HG02870 (cell line): ENCODE measurements around the gene CACNA1I.

Source experiments
- ATAC-seq: cut with Tn5 transposase; IDR thresholded peaks from one replicate; pipeline ENCODE4 v1.9.1; 2021; ENCODE audit warnings: mild to moderate bottlenecking, moderate library complexity; ENCODE audit not compliant: unreplicated experiment

The CACNA1I gene

GRCh38 chr22:39646398-39647063 is 76.0 kb downstream of the CACNA1I start:
- no peak for ATAC-seq

- no peak for ATAC-seq
Observed at GRCh38 chr22:39647836-39648629, 77.5 kb downstream of the CACNA1I start.

DNA sequence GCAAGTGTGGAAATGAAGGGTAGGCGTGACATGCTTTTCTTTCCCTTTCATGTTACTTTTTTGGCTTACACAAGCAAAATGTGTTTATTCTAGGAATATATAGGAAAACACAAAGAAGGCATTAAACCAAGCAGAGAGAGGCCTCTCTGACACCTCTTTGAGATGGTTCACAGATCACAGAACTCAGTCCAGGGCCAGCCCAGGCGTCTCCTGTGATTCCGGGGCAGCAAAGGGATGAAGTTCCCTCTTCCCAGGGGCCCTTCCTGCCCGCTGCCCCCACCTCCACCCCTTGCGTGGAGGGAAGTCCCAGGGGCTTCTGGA is 78.0 kb downstream of the CACNA1I start:
- no peak for ATAC-seq

DNA sequence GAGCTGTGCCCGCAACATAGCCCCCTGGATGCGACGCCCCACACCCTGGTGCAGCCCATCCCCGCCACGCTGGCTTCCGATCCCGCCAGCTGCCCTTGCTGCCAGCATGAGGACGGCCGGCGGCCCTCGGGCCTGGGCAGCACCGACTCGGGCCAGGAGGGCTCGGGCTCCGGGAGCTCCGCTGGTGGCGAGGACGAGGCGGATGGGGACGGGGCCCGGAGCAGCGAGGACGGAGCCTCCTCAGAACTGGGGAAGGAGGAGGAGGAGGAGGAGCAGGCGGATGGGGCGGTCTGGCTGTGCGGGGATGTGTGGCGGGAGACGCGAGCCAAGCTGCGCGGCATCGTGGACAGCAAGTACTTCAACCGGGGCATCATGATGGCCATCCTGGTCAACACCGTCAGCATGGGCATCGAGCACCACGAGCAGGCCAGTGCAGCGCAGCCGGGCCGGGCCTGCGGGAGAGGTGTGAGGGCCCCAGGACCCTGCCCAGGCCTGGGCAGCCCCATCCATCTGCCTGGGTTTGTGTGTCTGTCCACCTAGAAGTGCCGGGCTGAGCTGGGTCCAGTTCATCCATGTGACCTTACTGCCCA is 79.0 kb downstream of the CACNA1I start:
- no peak for ATAC-seq

- no peak for ATAC-seq
Observed at GRCh38 chr22:39651053-39651996, 80.8 kb downstream of the CACNA1I start.

GRCh38 chr22:39652990-39653786 is 82.6 kb downstream of the CACNA1I start:
- ATAC-seq: no peak

DNA sequence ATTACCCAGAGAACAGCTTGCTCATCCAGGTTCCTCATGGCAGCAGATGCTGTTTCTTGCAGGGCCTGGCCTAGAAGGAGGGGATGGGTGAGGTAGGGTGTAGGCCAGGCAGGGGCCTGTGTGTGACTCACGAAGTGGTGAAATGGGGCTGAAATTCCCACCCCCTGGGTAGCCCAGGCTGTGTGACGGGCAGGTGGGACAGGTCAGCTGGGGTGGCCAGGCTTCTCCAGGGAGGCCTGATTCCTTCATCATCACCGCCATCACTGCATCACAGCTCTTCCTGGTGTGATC is 83.2 kb downstream of the CACNA1I start:
- ATAC-seq: no peak

DNA sequence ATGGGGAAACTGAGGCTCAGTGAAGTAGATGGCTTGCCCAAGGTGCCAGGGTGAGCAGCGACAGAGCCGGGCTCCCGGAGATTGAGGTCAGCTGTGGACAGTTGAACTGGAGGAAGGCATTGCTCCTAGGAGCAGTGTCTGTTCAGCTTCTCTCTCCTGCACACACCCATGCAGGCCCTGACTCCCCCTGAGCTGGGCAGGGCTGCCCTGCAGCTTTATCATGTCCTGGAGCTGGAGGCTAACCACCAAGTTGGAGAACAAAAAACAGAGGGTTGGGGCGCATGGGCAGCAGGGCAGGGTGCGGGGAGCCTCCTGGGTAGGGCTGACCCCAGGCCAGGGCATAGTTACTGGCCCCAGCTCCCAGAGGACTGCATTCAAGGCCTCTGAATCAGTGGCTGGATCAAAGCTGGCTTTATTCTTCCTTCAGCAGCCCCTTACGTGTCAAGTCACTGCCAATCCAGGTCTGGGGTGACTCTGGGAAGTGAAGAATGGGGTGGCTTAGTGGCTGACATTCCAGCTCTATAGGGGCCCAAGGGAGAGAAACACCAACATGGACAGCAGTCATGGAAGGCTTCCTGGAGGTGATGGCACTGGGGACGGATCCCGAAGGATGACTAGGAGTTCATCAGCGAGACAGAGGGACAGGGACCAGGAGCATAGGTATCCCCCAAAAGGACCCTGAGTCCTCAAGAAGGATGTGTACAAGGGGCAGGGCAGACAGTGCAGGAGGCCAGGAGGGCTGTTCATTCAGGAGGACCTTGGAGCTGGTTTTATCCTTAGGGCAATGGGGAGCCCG is 83.8 kb downstream of the CACNA1I start:
- ATAC-seq: no peak

- ATAC-seq: no peak
Observed at GRCh38 chr22:39655004-39655579, 84.5 kb downstream of the CACNA1I start.

GRCh38 chr22:39655831-39656230 is 85.3 kb downstream of the CACNA1I start:
- no peak for ATAC-seq

DNA sequence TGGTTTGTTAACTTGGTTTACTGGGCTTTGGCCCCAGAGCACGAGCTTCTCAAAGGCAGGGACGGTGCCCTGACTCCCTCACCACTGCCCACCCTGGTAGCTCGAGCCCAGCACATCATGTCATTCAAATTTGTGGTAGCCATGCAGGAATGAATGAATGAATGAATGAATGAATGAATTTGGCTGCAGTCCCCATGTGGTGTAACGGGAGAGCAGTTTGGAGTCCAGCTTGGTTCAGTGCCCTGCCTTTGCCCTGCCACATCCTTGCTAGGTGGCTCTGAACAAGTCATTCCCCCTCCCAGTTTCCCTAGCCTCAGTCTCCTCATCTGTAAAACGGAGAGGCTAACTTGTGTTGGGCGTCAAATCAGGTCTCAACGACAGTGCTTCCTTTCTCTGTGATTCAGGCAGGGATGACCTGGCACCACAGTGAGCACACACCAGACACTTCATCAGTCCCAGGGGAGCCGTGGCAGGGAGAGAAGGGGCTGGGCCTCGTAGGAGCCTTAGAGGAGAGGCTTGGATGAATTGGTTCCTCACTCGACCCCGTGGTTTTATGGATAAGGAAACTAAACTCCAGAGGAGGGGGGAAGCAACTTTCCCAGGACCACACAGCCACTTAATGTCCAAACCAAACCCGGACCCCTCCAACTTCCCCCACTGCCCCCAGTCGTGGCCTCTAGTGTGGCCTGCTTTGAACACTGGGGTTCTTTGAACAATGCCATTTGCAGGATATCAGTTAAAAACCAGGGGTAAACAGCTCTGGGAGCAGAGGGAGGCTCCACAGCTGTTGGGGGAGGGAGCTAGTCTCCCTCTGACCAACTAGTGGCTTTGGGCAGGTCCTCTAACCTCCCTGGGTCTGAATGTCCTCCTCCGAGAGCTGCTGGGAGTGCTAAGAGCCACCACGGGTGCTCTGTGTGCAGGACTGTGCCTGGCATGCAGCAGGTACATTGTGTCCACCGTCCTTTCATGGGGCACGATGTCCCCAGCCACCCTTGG is 86.2 kb downstream of the CACNA1I start:
- no peak for ATAC-seq

- no peak for ATAC-seq
Observed at GRCh38 chr22:39658367-39658766, 87.8 kb downstream of the CACNA1I start.

GRCh38 chr22:39658806-39659463 is 88.4 kb downstream of the CACNA1I start:
- ATAC-seq: no peak

DNA sequence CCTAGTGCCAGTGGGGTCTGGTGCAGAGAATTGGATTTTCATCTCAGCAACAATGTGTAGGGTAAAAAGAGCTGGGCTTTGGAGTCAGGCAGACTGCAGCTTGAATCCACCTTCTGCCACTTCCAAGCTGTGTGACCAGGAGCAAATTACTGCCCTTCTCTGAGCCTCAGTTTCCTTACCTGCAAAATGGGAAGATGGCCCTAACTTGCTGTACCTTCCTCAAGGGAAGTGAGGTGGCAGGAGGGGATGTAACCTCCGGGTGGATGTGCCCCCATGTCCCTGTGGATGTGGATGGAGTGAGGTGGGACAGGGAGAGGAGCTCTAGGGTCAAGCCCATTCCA is 90.9 kb downstream of the CACNA1I start:
- ATAC-seq: no peak

- no peak for ATAC-seq
Observed at GRCh38 chr22:39661842-39662685, 91.5 kb downstream of the CACNA1I start.

DNA sequence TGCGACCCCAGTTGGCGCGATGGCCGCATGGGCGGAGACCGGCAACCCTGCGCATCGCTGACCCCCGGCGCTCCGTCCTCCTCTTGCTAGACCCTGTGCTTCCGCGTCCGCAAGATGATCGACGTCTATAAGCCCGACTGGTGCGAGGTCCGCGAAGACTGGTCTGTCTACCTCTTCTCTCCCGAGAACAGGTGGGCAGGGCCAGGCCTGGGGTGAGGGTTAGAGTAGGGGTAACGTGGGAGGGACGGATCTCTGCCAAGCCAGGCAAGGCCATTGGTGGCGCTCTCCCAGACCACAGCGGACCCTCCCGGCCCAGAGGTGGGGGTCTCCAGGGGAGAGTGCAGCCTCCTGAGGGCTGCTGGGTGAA is 92.1 kb downstream of the CACNA1I start:
- ATAC-seq: no peak

DNA sequence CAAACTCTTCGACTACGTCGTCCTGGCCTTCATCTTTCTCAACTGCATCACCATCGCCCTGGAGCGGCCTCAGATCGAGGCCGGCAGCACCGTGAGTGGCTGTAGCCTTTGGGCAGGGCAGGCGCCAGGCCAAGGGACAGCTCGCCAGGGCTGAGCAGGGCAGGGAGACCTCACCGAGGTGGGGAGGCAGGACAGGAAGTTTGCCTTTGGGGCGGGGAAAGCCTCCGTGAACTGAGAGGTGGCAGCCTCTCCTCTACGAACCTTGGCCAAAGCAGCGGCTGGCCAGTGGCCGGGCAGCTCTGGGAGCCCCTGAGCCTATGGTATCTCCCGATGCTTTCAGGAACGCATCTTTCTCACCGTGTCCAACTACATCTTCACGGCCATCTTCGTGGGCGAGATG is 93.2 kb downstream of the CACNA1I start:
- no peak for ATAC-seq
